Aorta (tissue), 5 donors: ENCODE measurements around the gene FAM163A. TPM values are rescaled to one million over a fixed set of nuclear protein-coding genes. Genes with fewer than 3 reads are reported as not detected.

Experiments
- ATAC-seq: fragments of 200-7000 bp; cut with Tn5 transposase; one replicate; pipeline ENCODE4 v1.9.1; 2022; ENCODE audit warnings: moderate library complexity; ENCODE audit not compliant: low FRiP score
- DNase-seq, 2 donors: peaks; one replicate each; pipeline ENCODE4 v3.0.0-alpha.2; 2020
- H3K27ac ChIP-seq, 2 donors: one replicate each; pipeline ENCODE4 v1.5.1; 2013; ENCODE audit warnings: low read length in 2 of 2, mild to moderate bottlenecking in 2 of 2, moderate library complexity in 2 of 2, control low read depth in 1 of 2, inconsistent platforms in 1 of 2, low read depth in 1 of 2
- H3K27me3 ChIP-seq, 2 donors: one replicate each; pipeline ENCODE4 v1.6.1; 2013; ENCODE audit warnings: control low read depth in 1 of 2, low read length in 1 of 2, mild to moderate bottlenecking in 1 of 2, moderate library complexity in 1 of 2; ENCODE audit not compliant: insufficient read depth in 2 of 2, control insufficient read depth in 1 of 2
- H3K36me3 ChIP-seq, 2 donors: one replicate each; pipeline ENCODE4 v1.6.1; 2013; ENCODE audit warnings: control low read depth in 1 of 2, low read length in 1 of 2, mild to moderate bottlenecking in 1 of 2; ENCODE audit not compliant: insufficient read depth in 2 of 2, control insufficient read depth in 1 of 2
- H3K4me1 ChIP-seq, 2 donors: one replicate each; pipeline ENCODE4 v1.6.1; 2013; ENCODE audit warnings: low read length in 2 of 2, control low read depth in 1 of 2, mild to moderate bottlenecking in 1 of 2, moderate library complexity in 1 of 2; ENCODE audit not compliant: insufficient read depth in 2 of 2, control insufficient read depth in 1 of 2
- H3K4me3 ChIP-seq, 2 donors: one replicate each; pipeline ENCODE4 v1.5.1; 2013; ENCODE audit warnings: low read length in 2 of 2, control low read depth in 1 of 2, mild to moderate bottlenecking in 1 of 2
- H3K9me3 ChIP-seq: one replicate; pipeline ENCODE4 v1.6.1; 2013; ENCODE audit warnings: mild to moderate bottlenecking, low read length; ENCODE audit not compliant: control insufficient read depth
- WGBS, 2 donors: extraction: QIAGEN DNeasy Blood & Tissue Kit; methylation state at CpG; one replicate each; pipeline ENCODE4 v1.1.7; 2013; 5-methylcytosine and 5-hydroxymethylcytosine counted together
- intact Hi-C, 2 donors: fragments of 100-400 bp; cut with DNase I; formaldehyde crosslinking; loops; one replicate each; pipeline versions ENCODE4 v1.14.2 to v1.15.0; 2022
- polyA plus RNA-seq, 2 donors: library from polyadenylated mRNA; stranded (reverse); fragments of 200-250 nt; gene quantifications; one replicate each; pipeline ENCODE4 v1.2.3, GENCODE V29; 2013
- total RNA-seq, 2 donors: library from RNA; stranded (reverse); fragmentation: NEBNext Ultra II Directional; extraction: Animal tissue kit (Norgen Biotek cat#: 25700); gene quantifications; one replicate each; pipeline ENCODE4 v1.2.1, GENCODE V29; 2021
- donor health status: healthy with polysubstance abuse.
- donor health status: Bipolar disorder and iron deficiency.
- donor health status: DM: no; HTN: no; CAD: no.
- donor health status: DM: no; HTN: no; CAD: no.
- donor health status: DM: yes; HTN: yes; CAD: no.

FAM163A gene
- total and polyA plus RNA-seq, 4 donors: not detected

DNA sequence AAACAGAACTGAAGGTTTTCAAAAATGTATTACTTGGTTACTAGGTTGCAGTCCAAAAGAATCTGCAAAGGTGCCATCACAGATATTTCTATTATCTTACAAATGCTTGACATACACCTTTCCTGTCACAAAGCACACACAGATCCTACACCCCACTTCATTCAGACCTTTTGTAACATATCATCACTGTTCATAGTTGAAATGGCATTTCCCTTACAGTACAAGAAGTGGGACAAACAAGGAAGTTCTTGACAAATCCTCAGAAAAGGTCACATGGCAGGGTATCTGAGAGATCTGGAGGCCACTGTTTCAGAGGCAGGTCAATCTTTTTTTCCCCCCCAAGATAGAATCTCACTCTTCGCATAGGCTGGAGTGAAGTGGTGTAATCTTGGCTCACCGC is 113.2 kb downstream of the FAM163A start:
- H3K4me1 ChIP-seq: no peaks in the 10 kb centered on the region
- peaks cover 0 to 4% of the 10 kb centered on the region in 2 donors for H3K36me3 ChIP-seq
- H3K27me3 ChIP-seq: no peaks in the 10 kb centered on the region
- H3K9me3 ChIP-seq: no peaks in the 10 kb centered on the region
- no peak for ATAC-seq
- WGBS, 2 donors: 96 to 97% methylated on average over 2 of the region's 2 CpGs
- no peak for DNase-seq
- no peak overlapping the region for H3K27ac ChIP-seq
- no peak overlapping the region for H3K4me3 ChIP-seq
- intact Hi-C loops: no loop called here

DNA sequence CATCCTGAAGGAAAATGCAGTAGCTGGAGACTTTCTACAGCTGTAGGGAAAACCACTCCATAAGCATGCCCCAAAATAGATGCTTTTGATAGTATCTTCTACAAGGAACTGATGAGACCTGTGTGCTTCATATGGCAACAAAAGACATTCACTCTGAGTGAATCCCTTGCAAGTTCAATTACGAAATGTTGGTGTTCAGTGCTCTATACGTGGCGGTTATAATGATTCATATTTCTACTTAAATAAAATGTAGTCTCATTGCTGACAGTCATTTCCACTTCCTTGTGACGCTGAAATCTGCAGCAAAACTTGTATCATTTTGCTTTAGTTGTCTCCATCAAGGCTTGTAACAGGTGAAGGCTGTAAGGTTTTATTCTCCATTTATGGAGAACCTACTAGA is 113.9 kb downstream of the FAM163A start:
- Histone ChIP-seq H3K4me3 (no peak overlapping the region), H3K9me3 (no peaks in the 10 kb centered on the region), H3K4me1 (no peaks in the 10 kb centered on the region), H3K27me3 (no peaks in the 10 kb centered on the region), H3K36me3 (peaks cover 0 to 4% of the 10 kb centered on the region in 2 donors), H3K27ac (no peak overlapping the region)
- intact Hi-C loops: no loop called here
- 90 to 94% methylated on average over 4 of the region's 4 CpGs for WGBS, 2 donors
- DNase-seq: no peak
- no peak for ATAC-seq

- Histone ChIP-seq H3K9me3 (no peaks in the 10 kb centered on the region), H3K4me1 (no peaks in the 10 kb centered on the region), H3K27ac (no peak overlapping the region), H3K27me3 (no peaks in the 10 kb centered on the region), H3K36me3 (peaks cover 5 to 9% of the 10 kb centered on the region in 2 donors), H3K4me3 (no peak overlapping the region)
- intact Hi-C loops: no loop called here
- 79 to 80% methylated on average over 3 of the region's 3 CpGs for WGBS, 2 donors
- DNase-seq: no peak
- ATAC-seq: no peak
These were observed 117.6 kb downstream of the FAM163A start for GRCh38 chr1:179860652-179861051.

DNA sequence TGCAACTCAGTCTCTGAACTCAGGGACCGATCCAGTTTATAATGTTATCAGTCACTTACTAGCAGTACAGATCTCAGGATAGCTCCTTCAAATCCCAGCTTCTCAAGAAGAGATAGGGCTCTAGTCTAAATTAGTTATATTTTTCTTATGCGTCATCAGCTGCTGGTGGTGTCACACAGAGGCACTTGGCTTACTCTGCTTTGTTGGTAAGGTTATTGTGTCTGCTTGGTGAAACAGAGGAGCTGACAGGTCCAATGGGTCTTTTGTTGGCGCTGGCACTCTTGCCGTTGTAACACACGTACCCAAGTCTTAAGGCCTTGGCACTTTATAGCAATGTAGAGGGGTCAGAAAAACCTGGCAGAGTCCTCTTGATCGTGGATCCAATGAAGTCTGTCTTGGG is 122.3 kb downstream of the FAM163A start:
- no peak overlapping the region for H3K4me3 ChIP-seq
- H3K4me1 ChIP-seq: no peaks in the 10 kb centered on the region
- WGBS, 2 donors: 58 to 73% methylated on average over 6 of the region's 6 CpGs
- H3K9me3 ChIP-seq: no peaks in the 10 kb centered on the region
- ATAC-seq: no peak
- H3K27me3 ChIP-seq: no peaks in the 10 kb centered on the region
- no peak overlapping the region for H3K27ac ChIP-seq
- H3K36me3 ChIP-seq: peaks cover 5 to 9% of the 10 kb centered on the region in 2 donors
- intact Hi-C loops: no loop called here
- DNase-seq: no peak

Other genes with a start within 250 kb of the FAM163A start
- not detected for gene NPHS2, start 167.3 kb upstream of the FAM163A start, total RNA-seq
- not detected for gene NPHS2, start 167.3 kb upstream of the FAM163A start, polyA plus RNA-seq
- gene TDRD5, start 151.5 kb upstream of the FAM163A start, total RNA-seq: under 1 TPM in 1 of 2 donors, not detected in 1; 0.36 TPM
- gene TDRD5, start 151.5 kb upstream of the FAM163A start, polyA plus RNA-seq: under 1 TPM in 1 of 2 donors, not detected in 1; 0.08 TPM
- 10 to 100 TPM; 62.7 to 64.7 TPM for gene TOR1AIP2, start 134.5 kb downstream of the FAM163A start, total RNA-seq
- 1 to 10 TPM; 9.4 to 9.5 TPM for gene TOR1AIP2, start 134.5 kb downstream of the FAM163A start, polyA plus RNA-seq
- 10 to 100 TPM; 68.3 to 68.4 TPM for gene TOR1AIP1, start 139.0 kb downstream of the FAM163A start, total RNA-seq
- gene TOR1AIP1, start 139.0 kb downstream of the FAM163A start, polyA plus RNA-seq: 10 to 100 TPM; 48.0 to 53.6 TPM
- 10 to 100 TPM; 52.6 to 61.3 TPM for gene CEP350, start 211.5 kb downstream of the FAM163A start, total RNA-seq
- gene CEP350, start 211.5 kb downstream of the FAM163A start, polyA plus RNA-seq: 1 to 10 TPM; 4.3 to 6.3 TPM